ENCODE results near the gene TMEM63C.
"Not testable (repeated sequence)": the region's sequence is repeated elsewhere in the genome, so short reads cannot be mapped to it uniquely, and the experiment has no call there.

The TMEM63C gene

GRCh38 chr14:77157740-77158139, 23.9 kb upstream of the TMEM63C start:
- FAIRE-seq = no peak

- FAIRE-seq = no peak
These were observed 23.3 kb upstream of the TMEM63C start for GRCh38 chr14:77158175-77158881.

GRCh38 chr14:77158882-77159255, 22.7 kb upstream of the TMEM63C start:
- no peak for FAIRE-seq

- no peak for FAIRE-seq
These were observed 20.6 kb upstream of the TMEM63C start for GRCh38 chr14:77161011-77161410.

GRCh38 chr14:77170045-77170444, 11.6 kb upstream of the TMEM63C start:
- no peak for FAIRE-seq

- no peak for FAIRE-seq
These were observed 8.7 kb upstream of the TMEM63C start for GRCh38 chr14:77172916-77173315.

GRCh38 chr14:77173911-77174617, 7.5 kb upstream of the TMEM63C start:
- not testable (repeated sequence) for FAIRE-seq

- FAIRE-seq = no peak
These were observed 5.8 kb upstream of the TMEM63C start for GRCh38 chr14:77175843-77176242.

GRCh38 chr14:77177702-77178101, 3.9 kb upstream of the TMEM63C start:
- FAIRE-seq = no peak

GRCh38 chr14:77178656-77179055, 2.9 kb upstream of the TMEM63C start:
- no peak for FAIRE-seq

GRCh38 chr14:77180726-77181602, 634 bp upstream of the TMEM63C start:
- no peak for FAIRE-seq

GRCh38 chr14:77183896-77184295, 2.3 kb downstream of the TMEM63C start:
- FAIRE-seq = no peak

- FAIRE-seq = no peak
These were observed 2.9 kb downstream of the TMEM63C start for GRCh38 chr14:77184396-77185092.

- no peak for FAIRE-seq
These were observed 3.5 kb downstream of the TMEM63C start for GRCh38 chr14:77185093-77185465.

- no peak for FAIRE-seq
These were observed 5.5 kb downstream of the TMEM63C start for GRCh38 chr14:77186911-77187648.

GRCh38 chr14:77187649-77188012, 6.0 kb downstream of the TMEM63C start:
- no peak for FAIRE-seq

- FAIRE-seq = no peak
These were observed 7.9 kb downstream of the TMEM63C start for GRCh38 chr14:77189479-77189878.

GRCh38 chr14:77190977-77191376, 9.4 kb downstream of the TMEM63C start:
- no peak for FAIRE-seq

GRCh38 chr14:77194706-77195105, 13.1 kb downstream of the TMEM63C start:
- FAIRE-seq = no peak

GRCh38 chr14:77195766-77196165, 14.2 kb downstream of the TMEM63C start:
- no peak for FAIRE-seq

- no peak for FAIRE-seq
These were observed 16.4 kb downstream of the TMEM63C start for GRCh38 chr14:77197988-77198387.

- no peak for FAIRE-seq
These were observed 17.0 kb downstream of the TMEM63C start for GRCh38 chr14:77198561-77198960.

All from colon (tissue), 2 donors.